CD4-positive, alpha-beta T cell treated with Interleukin-17A for 1 hour (primary cell): Measurements from ENCODE around the gene ID2.

Experiments
- DNase-seq: peaks from one replicate; pipeline ENCODE4 v3.0.0-alpha.2; 2020

The ID2 gene

GRCh38 chr2:8670580-8670979, 11.3 kb upstream of the ID2 start:
- DNase-seq: no peak

GRCh38 chr2:8671176-8671575, 10.7 kb upstream of the ID2 start:
- no peak for DNase-seq

GRCh38 chr2:8671802-8672201, 10.1 kb upstream of the ID2 start:
- no peak for DNase-seq

- no peak for DNase-seq
Measured at GRCh38 chr2:8672940-8673339, 8.9 kb upstream of the ID2 start.

GRCh38 chr2:8673381-8673780, 8.5 kb upstream of the ID2 start:
- DNase-seq: no peak

GRCh38 chr2:8674420-8675009, 7.3 kb upstream of the ID2 start:
- no peak for DNase-seq

GRCh38 chr2:8675543-8675942, 6.3 kb upstream of the ID2 start:
- no peak for DNase-seq

GRCh38 chr2:8676191-8676920, 5.5 kb upstream of the ID2 start:
- DNase-seq: no peak

- DNase-seq: no peak
Measured at GRCh38 chr2:8676921-8677645, 4.8 kb upstream of the ID2 start.

- DNase-seq: peak; percentile 42
Measured at GRCh38 chr2:8677646-8678592, 3.9 kb upstream of the ID2 start.

GRCh38 chr2:8678731-8679566, 2.9 kb upstream of the ID2 start:
- peak; percentile 86 for DNase-seq

GRCh38 chr2:8679567-8679826, 2.4 kb upstream of the ID2 start:
- DNase-seq: no peak

- peak; percentile 21 for DNase-seq
Measured at GRCh38 chr2:8679827-8680731, 1.8 kb upstream of the ID2 start.

- DNase-seq: peak; percentile 73
Measured at GRCh38 chr2:8680822-8681760, 765 bp upstream of the ID2 start.

GRCh38 chr2:8682719-8683667, 1.1 kb downstream of the ID2 start:
- peak; percentile 54 for DNase-seq

GRCh38 chr2:8684540-8684877, 2.7 kb downstream of the ID2 start:
- DNase-seq: peak; percentile 63

- peak; percentile 49 for DNase-seq
Measured at GRCh38 chr2:8684878-8685696, 3.2 kb downstream of the ID2 start.
